ENCODE data around the gene CCDC120. TPM values are rescaled to one million over a fixed set of nuclear protein-coding genes. Genes with fewer than 3 reads are reported as not detected.

Gene CCDC120
- total and polyA plus RNA-seq, 2 experiments from 2014 or later = 0.22 to 0.94 TPM

DNA sequence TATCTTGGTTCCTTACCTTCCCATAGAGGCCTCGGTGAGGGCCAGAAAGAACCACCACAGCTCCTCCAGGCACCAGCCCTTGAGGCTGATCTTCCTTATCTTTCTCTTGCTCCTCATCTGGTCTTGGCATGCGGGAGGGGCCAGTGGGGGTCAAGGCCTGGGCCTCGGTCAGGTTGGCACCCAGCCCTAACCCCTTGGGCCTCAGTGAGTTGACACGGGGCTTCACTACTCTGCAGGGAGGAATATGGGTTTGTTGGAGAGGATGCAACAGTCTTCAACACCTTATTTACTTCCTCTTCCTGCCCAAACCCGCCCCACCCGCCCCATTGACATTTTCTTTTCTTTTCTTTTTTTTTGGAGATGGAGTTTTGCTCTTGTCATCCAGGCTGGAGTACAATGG, 58.8 kb downstream of the CCDC120 start:
- no peak for TF ChIP-seq EZH2phosphoT487 (IDR thresholded peaks at IDR 0.05; ENCODE audit: insufficient read depth, low read depth)
- TF ChIP-seq EZH2 (IDR thresholded peaks at IDR 0.05; ENCODE audit: insufficient read depth, poor library complexity, severe bottlenecking) = no peak
- Histone ChIP-seq H3K4me2 (ENCODE audit: unreplicated experiment) (no peak overlapping the region), H3K9me3 (ENCODE audit: low read depth) (no peaks in the 10 kb centered on the region), H3K36me3 (ENCODE audit: low read depth) (no peaks in the 10 kb centered on the region), H2AFZ (no peak overlapping the region), H3K4me1 (ENCODE audit: insufficient read depth) (no peaks in the 10 kb centered on the region), H3K9ac (no peak overlapping the region), H3F3A (ENCODE audit: insufficient read depth) (no peaks in the 10 kb centered on the region), H3K79me2 (ENCODE audit: insufficient read depth) (peaks cover 14% of the 10 kb centered on the region), H3K4me3 (no peak overlapping the region), H3K27me3 (replicated peaks; ENCODE audit: insufficient read depth) (no peaks in the 10 kb centered on the region), H4K20me1 (ENCODE audit: insufficient read depth) (no peaks in the 10 kb centered on the region), H3K9me2 (ENCODE audit: insufficient read depth) (no peaks in the 10 kb centered on the region), H3K27ac (no peak overlapping the region)
- DNase-seq = no peak
- 68 to 96% methylated on average over 3 of the region's 6 CpGs for WGBS, 2 experiments (ENCODE audit: low coverage in 1 of 2, low lambda C conversion rate in 2 of 2, missing lambda C conversion rate in 2 of 2)
- in situ Hi-C loops (cut with MboI) = no loop called here

Small RNA genes lying within 50 kb of the gene (small RNA-seq; reads per million reads assigned to genes)
- gene RNU4-52P (ENCODE audit: low read depth, low replicate concordance) = not detected

Other genes with a start within 250 kb of the CCDC120 start
- gene ERAS, start 232.5 kb upstream of the CCDC120 start, total RNA-seq (2014; rRNA removed; shearing (Covaris generic)) = not detected in 2 replicates
- gene ERAS, start 232.5 kb upstream of the CCDC120 start, polyA plus RNA-seq (2016; fragmentation: Nextera tagmentation; extraction: Ambion mirVana) = not detected in 2 replicates
- gene PCSK1N, start 223.4 kb upstream of the CCDC120 start, total RNA-seq (2014; rRNA removed; shearing (Covaris generic)) = 0.89 and 3.1 TPM in 2 replicates
- 1.4 and 2.1 TPM in 2 replicates for gene PCSK1N, start 223.4 kb upstream of the CCDC120 start, polyA plus RNA-seq (2016; fragmentation: Nextera tagmentation; extraction: Ambion mirVana)
- 17.8 and 26.7 TPM in 2 replicates for gene TIMM17B, start 161.2 kb upstream of the CCDC120 start, total RNA-seq (2014; rRNA removed; shearing (Covaris generic))
- gene TIMM17B, start 161.2 kb upstream of the CCDC120 start, polyA plus RNA-seq (2016; fragmentation: Nextera tagmentation; extraction: Ambion mirVana) = 44.7 and 48.4 TPM in 2 replicates
- gene PQBP1, start 161.1 kb upstream of the CCDC120 start, total RNA-seq (2014; rRNA removed; shearing (Covaris generic)) = 18.1 and 30.3 TPM in 2 replicates
- gene PQBP1, start 161.1 kb upstream of the CCDC120 start, polyA plus RNA-seq (2016; fragmentation: Nextera tagmentation; extraction: Ambion mirVana) = 45.4 and 49.7 TPM in 2 replicates
- gene SLC35A2, start 147.4 kb upstream of the CCDC120 start, total RNA-seq (2014; rRNA removed; shearing (Covaris generic)) = 23.6 and 29.1 TPM in 2 replicates
- 54.6 and 55.5 TPM in 2 replicates for gene SLC35A2, start 147.4 kb upstream of the CCDC120 start, polyA plus RNA-seq (2016; fragmentation: Nextera tagmentation; extraction: Ambion mirVana)
- 4.6 and 5.6 TPM in 2 replicates for gene PIM2, start 140.0 kb upstream of the CCDC120 start, total RNA-seq (2014; rRNA removed; shearing (Covaris generic))
- 4.4 and 4.5 TPM in 2 replicates for gene PIM2, start 140.0 kb upstream of the CCDC120 start, polyA plus RNA-seq (2016; fragmentation: Nextera tagmentation; extraction: Ambion mirVana)
- 43.4 and 44.9 TPM in 2 replicates for gene OTUD5, start 101.4 kb upstream of the CCDC120 start, total RNA-seq (2014; rRNA removed; shearing (Covaris generic))
- gene OTUD5, start 101.4 kb upstream of the CCDC120 start, polyA plus RNA-seq (2016; fragmentation: Nextera tagmentation; extraction: Ambion mirVana) = 27.0 and 30.9 TPM in 2 replicates
- gene KCND1, start 87.2 kb upstream of the CCDC120 start, total RNA-seq (2014; rRNA removed; shearing (Covaris generic)) = 0.65 and 1.5 TPM in 2 replicates
- 0.69 and 0.71 TPM in 2 replicates for gene KCND1, start 87.2 kb upstream of the CCDC120 start, polyA plus RNA-seq (2016; fragmentation: Nextera tagmentation; extraction: Ambion mirVana)
- gene GRIPAP1, start 56.7 kb upstream of the CCDC120 start, total RNA-seq (2014; rRNA removed; shearing (Covaris generic)) = 16.5 and 31.6 TPM in 2 replicates
- 16.5 and 21.8 TPM in 2 replicates for gene GRIPAP1, start 56.7 kb upstream of the CCDC120 start, polyA plus RNA-seq (2016; fragmentation: Nextera tagmentation; extraction: Ambion mirVana)
- 72.5 and 85.6 TPM in 2 replicates for gene TFE3, start 15.6 kb upstream of the CCDC120 start, total RNA-seq (2014; rRNA removed; shearing (Covaris generic))
- 53.0 and 57.3 TPM in 2 replicates for gene TFE3, start 15.6 kb upstream of the CCDC120 start, polyA plus RNA-seq (2016; fragmentation: Nextera tagmentation; extraction: Ambion mirVana)
- gene PRAF2, start 15.0 kb downstream of the CCDC120 start, total RNA-seq (2014; rRNA removed; shearing (Covaris generic)) = 17.5 and 24.6 TPM in 2 replicates
- gene PRAF2, start 15.0 kb downstream of the CCDC120 start, polyA plus RNA-seq (2016; fragmentation: Nextera tagmentation; extraction: Ambion mirVana) = 141 and 143 TPM in 2 replicates
- gene WDR45, start 20.9 kb downstream of the CCDC120 start, total RNA-seq (2014; rRNA removed; shearing (Covaris generic)) = 78.5 and 91.9 TPM in 2 replicates
- gene WDR45, start 20.9 kb downstream of the CCDC120 start, polyA plus RNA-seq (2016; fragmentation: Nextera tagmentation; extraction: Ambion mirVana) = 101 and 103 TPM in 2 replicates
- 19.7 and 22.4 TPM in 2 replicates for gene GPKOW, start 64.7 kb downstream of the CCDC120 start, total RNA-seq (2014; rRNA removed; shearing (Covaris generic))
- gene GPKOW, start 64.7 kb downstream of the CCDC120 start, polyA plus RNA-seq (2016; fragmentation: Nextera tagmentation; extraction: Ambion mirVana) = 20.9 and 23.8 TPM in 2 replicates
- 1.3 and 8.0 TPM in 2 replicates for gene MAGIX, start 103.8 kb downstream of the CCDC120 start, total RNA-seq (2014; rRNA removed; shearing (Covaris generic))
- gene MAGIX, start 103.8 kb downstream of the CCDC120 start, polyA plus RNA-seq (2016; fragmentation: Nextera tagmentation; extraction: Ambion mirVana) = 1.1 and 1.5 TPM in 2 replicates
- 62.3 and 62.5 TPM in 2 replicates for gene PLP2, start 112.9 kb downstream of the CCDC120 start, total RNA-seq (2014; rRNA removed; shearing (Covaris generic))
- gene PLP2, start 112.9 kb downstream of the CCDC120 start, polyA plus RNA-seq (2016; fragmentation: Nextera tagmentation; extraction: Ambion mirVana) = 204 and 209 TPM in 2 replicates
- gene PRICKLE3, start 127.4 kb downstream of the CCDC120 start, total RNA-seq (2014; rRNA removed; shearing (Covaris generic)) = 9.0 and 10.8 TPM in 2 replicates
- gene PRICKLE3, start 127.4 kb downstream of the CCDC120 start, polyA plus RNA-seq (2016; fragmentation: Nextera tagmentation; extraction: Ambion mirVana) = 5.1 TPM in 2 replicates
- gene SYP, start 141.2 kb downstream of the CCDC120 start, total RNA-seq (2014; rRNA removed; shearing (Covaris generic)) = 0.54 TPM in 1 of 2 replicates, not detected in the other
- 0.23 TPM in 1 of 2 replicates, not detected in the other for gene SYP, start 141.2 kb downstream of the CCDC120 start, polyA plus RNA-seq (2016; fragmentation: Nextera tagmentation; extraction: Ambion mirVana)
- gene CACNA1F, start 174.3 kb downstream of the CCDC120 start, total RNA-seq (2014; rRNA removed; shearing (Covaris generic)) = not detected in 2 replicates
- gene CACNA1F, start 174.3 kb downstream of the CCDC120 start, polyA plus RNA-seq (2016; fragmentation: Nextera tagmentation; extraction: Ambion mirVana) = not detected in 2 replicates
- 8.6 and 10.7 TPM in 2 replicates for gene CCDC22, start 176.5 kb downstream of the CCDC120 start, total RNA-seq (2014; rRNA removed; shearing (Covaris generic))
- gene CCDC22, start 176.5 kb downstream of the CCDC120 start, polyA plus RNA-seq (2016; fragmentation: Nextera tagmentation; extraction: Ambion mirVana) = 11.8 and 12.7 TPM in 2 replicates
- gene FOXP3, start 205.7 kb downstream of the CCDC120 start, total RNA-seq (2014; rRNA removed; shearing (Covaris generic)) = not detected in 2 replicates
- gene FOXP3, start 205.7 kb downstream of the CCDC120 start, polyA plus RNA-seq (2016; fragmentation: Nextera tagmentation; extraction: Ambion mirVana) = 0.08 and 0.20 TPM in 2 replicates
- gene PPP1R3F, start 210.8 kb downstream of the CCDC120 start, total RNA-seq (2014; rRNA removed; shearing (Covaris generic)) = 6.2 and 10.6 TPM in 2 replicates
- gene PPP1R3F, start 210.8 kb downstream of the CCDC120 start, polyA plus RNA-seq (2016; fragmentation: Nextera tagmentation; extraction: Ambion mirVana) = 4.4 and 5.7 TPM in 2 replicates
- not detected in 2 replicates for gene GAGE10, start 244.6 kb downstream of the CCDC120 start, total RNA-seq (2014; rRNA removed; shearing (Covaris generic))
- not detected in 2 replicates for gene GAGE10, start 244.6 kb downstream of the CCDC120 start, polyA plus RNA-seq (2016; fragmentation: Nextera tagmentation; extraction: Ambion mirVana)

Data from GM23248 (cell line).